Osteoblast (primary cell): Measurements from ENCODE around the gene NUBPL. TPM values are rescaled to one million over a fixed set of nuclear protein-coding genes. Genes with fewer than 3 reads are reported as not detected.

Experiments used
- DNase-seq: peaks from one replicate; pipeline ENCODE4 v3.0.0; 2011; ENCODE audit warnings: low spot score, mixed read lengths; ENCODE audit not compliant: insufficient read length; ENCODE audit errors: missing footprints
- H2AFZ ChIP-seq: 2 replicates; pipeline ENCODE4 v1.6.0; 2011; ENCODE audit warnings: mild to moderate bottlenecking, low read length
- H3K27ac ChIP-seq: 2 replicates; pipeline ENCODE4 v1.5.1; 2011; ENCODE audit warnings: mild to moderate bottlenecking, low read depth, low read length, moderate library complexity
- H3K27me3 ChIP-seq: 2 replicates; pipeline ENCODE4 v1.6.0; 2012; ENCODE audit warnings: mild to moderate bottlenecking, control low read depth, inconsistent platforms, low read length, moderate library complexity; ENCODE audit not compliant: insufficient read depth
- H3K36me3 ChIP-seq: 2 replicates; pipeline ENCODE4 v1.5.1; 2011; ENCODE audit warnings: mild to moderate bottlenecking, low read length, control low read depth, moderate library complexity; ENCODE audit not compliant: insufficient read depth
- H3K4me1 ChIP-seq: 2 replicates; pipeline ENCODE4 v1.5.1; 2011; ENCODE audit warnings: mild to moderate bottlenecking, low read length, control low read depth, moderate library complexity; ENCODE audit not compliant: insufficient read depth
- H3K4me2 ChIP-seq: 2 replicates; pipeline ENCODE4 v1.6.0; 2011; ENCODE audit warnings: mild to moderate bottlenecking, low read length; ENCODE audit not compliant: insufficient read depth
- H3K4me3 ChIP-seq: fragments of 200-600 bp; sonication (generic); 3 replicates; pipeline ENCODE4 v1.5.1; 2012; ENCODE audit warnings: mild to moderate bottlenecking, low read length, inconsistent platforms; ENCODE audit not compliant: insufficient read depth
- H3K79me2 ChIP-seq: 2 replicates; pipeline ENCODE4 v1.6.0; 2012; ENCODE audit warnings: mild to moderate bottlenecking, low read length, control low read depth, inconsistent platforms; ENCODE audit not compliant: insufficient read depth
- H3K9me3 ChIP-seq: 2 replicates; pipeline ENCODE4 v1.5.1; 2011; ENCODE audit warnings: low read depth, low read length, control low read depth
- H4K20me1 ChIP-seq: 2 replicates; pipeline ENCODE4 v1.6.0; 2012; ENCODE audit warnings: mild to moderate bottlenecking, low read length, control low read depth; ENCODE audit not compliant: insufficient read depth
- CTCF ChIP-seq: IDR thresholded peaks from 2 replicates; pipeline ENCODE4 v1.5.1; 2011; ENCODE audit warnings: mild to moderate bottlenecking, low read depth, low read length, moderate library complexity; ENCODE audit errors: extremely low read depth
- total RNA-seq: library from RNA; depleted of rRNA; stranded (reverse); fragments of >200 nt; gene quantifications from 2 replicates; pipeline ENCODE4 v1.2.3, GENCODE V29; 2012

NUBPL gene
- total RNA-seq, 1 donor, result 11.6 TPM

GRCh38 chr14:31727797-31728196 is 166.6 kb downstream of the NUBPL start:
- Histone ChIP-seq H3K27ac (no peak overlapping the region), H3K4me1 (no peaks in the 10 kb centered on the region), H3K27me3 (no peaks in the 10 kb centered on the region), H3K36me3 (no peaks in the 10 kb centered on the region), H3K4me3 (no peak overlapping the region), H4K20me1 (no peaks in the 10 kb centered on the region), H3K9me3 (no peaks in the 10 kb centered on the region), H3K79me2 (no peaks in the 10 kb centered on the region), H2AFZ (no peak overlapping the region), H3K4me2 (no peak overlapping the region)
- DNase-seq, result no peak
- no peak for TF ChIP-seq CTCF

GRCh38 chr14:31740688-31741087 is 179.5 kb downstream of the NUBPL start:
- no peaks in the 10 kb centered on the region for H3K9me3 ChIP-seq
- no peak for TF ChIP-seq CTCF
- no peaks in the 10 kb centered on the region for H3K79me2 ChIP-seq
- H3K27me3 ChIP-seq, result no peaks in the 10 kb centered on the region
- H4K20me1 ChIP-seq, result no peaks in the 10 kb centered on the region
- no peaks in the 10 kb centered on the region for H3K36me3 ChIP-seq
- H3K4me1 ChIP-seq, result no peaks in the 10 kb centered on the region
- H3K4me2 ChIP-seq, result no peak overlapping the region
- no peak overlapping the region for H3K27ac ChIP-seq
- H2AFZ ChIP-seq, result no peak overlapping the region
- no peak overlapping the region for H3K4me3 ChIP-seq
- DNase-seq, result no peak

- TF ChIP-seq CTCF, result no peak
- no peak overlapping the region for H3K4me3 ChIP-seq
- H3K36me3 ChIP-seq, result no peaks in the 10 kb centered on the region
- H3K4me2 ChIP-seq, result no peak overlapping the region
- no peaks in the 10 kb centered on the region for H3K4me1 ChIP-seq
- H3K27me3 ChIP-seq, result no peaks in the 10 kb centered on the region
- no peak overlapping the region for H2AFZ ChIP-seq
- no peaks in the 10 kb centered on the region for H3K79me2 ChIP-seq
- DNase-seq, result no peak
- no peak overlapping the region for H3K27ac ChIP-seq
- no peaks in the 10 kb centered on the region for H4K20me1 ChIP-seq
- H3K9me3 ChIP-seq, result no peaks in the 10 kb centered on the region
Observed at GRCh38 chr14:31745741-31746140, 184.5 kb downstream of the NUBPL start.

- H3K36me3 ChIP-seq, result no peaks in the 10 kb centered on the region
- TF ChIP-seq CTCF, result no peak
- H3K79me2 ChIP-seq, result no peaks in the 10 kb centered on the region
- H3K4me3 ChIP-seq, result no peak overlapping the region
- no peak overlapping the region for H3K27ac ChIP-seq
- no peak overlapping the region for H3K4me2 ChIP-seq
- no peaks in the 10 kb centered on the region for H3K9me3 ChIP-seq
- no peak for DNase-seq
- H3K27me3 ChIP-seq, result no peaks in the 10 kb centered on the region
- H2AFZ ChIP-seq, result no peak overlapping the region
- H4K20me1 ChIP-seq, result no peaks in the 10 kb centered on the region
- H3K4me1 ChIP-seq, result no peaks in the 10 kb centered on the region
Observed at GRCh38 chr14:31746326-31746725, 185.1 kb downstream of the NUBPL start.
